PFSK-1 (cell line): ENCODE results near the gene RSPO3.

ENCODE experiments used
- FOXP2 ChIP-seq: optimal IDR thresholded peaks from 2 replicates; pipeline ENCODE3; 2011; ENCODE audit warnings: borderline replicate concordance, control low read depth, inconsistent platforms; ENCODE audit not compliant: insufficient read depth; ENCODE audit errors: extremely low read length, extremely low read depth
- POLR2AphosphoS5 ChIP-seq: IDR thresholded peaks from 2 replicates; pipeline ENCODE4 v1.6.1; 2012; ENCODE audit warnings: low read depth, mild to moderate bottlenecking, control low read depth, low read length, moderate library complexity
- SIN3A ChIP-seq: IDR thresholded peaks from 2 replicates; pipeline ENCODE4 v1.6.1; 2012; ENCODE audit warnings: mild to moderate bottlenecking, low read length, moderate library complexity, borderline replicate concordance; ENCODE audit not compliant: insufficient read depth
- TAF1 ChIP-seq: IDR thresholded peaks from 2 replicates; pipeline ENCODE4 v1.6.1; 2012; ENCODE audit warnings: low read length, control low read depth, borderline replicate concordance; ENCODE audit not compliant: insufficient read depth
- TF ChIP-seq, protein P1 (sequence below), 2 experiments: IDR thresholded peaks; 2 replicates each; pipeline versions ENCODE4 v1.6.1 to v1.8.0; 2011 to 2012; ENCODE audit warnings: low read depth in 2 of 2, low read length in 2 of 2, control low read depth in 1 of 2, inconsistent platforms in 1 of 2, mild to moderate bottlenecking in 1 of 2, moderate library complexity in 1 of 2; ENCODE audit not compliant: insufficient read depth in 1 of 2

Gene RSPO3

DNA sequence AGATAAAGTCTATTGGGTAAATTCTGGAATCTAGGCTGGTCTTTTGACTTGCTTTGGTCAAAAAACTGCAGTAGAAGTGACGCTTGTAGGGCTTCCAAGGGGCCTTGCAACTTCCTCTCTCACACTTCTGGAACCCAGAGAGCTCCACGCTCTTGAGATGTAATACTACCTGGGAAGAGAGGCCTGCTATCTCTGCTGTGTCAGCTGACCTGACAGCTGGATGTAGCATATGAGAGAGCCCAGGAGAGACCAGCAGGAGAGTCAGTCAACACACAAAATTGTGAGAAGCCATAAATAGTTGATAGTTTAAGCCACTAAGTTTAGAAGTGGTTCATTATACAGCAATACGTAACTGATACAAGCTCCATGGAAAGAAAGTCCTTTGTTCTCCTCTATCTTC is 7.8 kb upstream of the RSPO3 start:
- TF ChIP-seq FOXP2 (no peak), TAF1 (no peak), POLR2AphosphoS5 (no peak), SIN3A (no peak)
- TF ChIP-seq, protein P1, sequence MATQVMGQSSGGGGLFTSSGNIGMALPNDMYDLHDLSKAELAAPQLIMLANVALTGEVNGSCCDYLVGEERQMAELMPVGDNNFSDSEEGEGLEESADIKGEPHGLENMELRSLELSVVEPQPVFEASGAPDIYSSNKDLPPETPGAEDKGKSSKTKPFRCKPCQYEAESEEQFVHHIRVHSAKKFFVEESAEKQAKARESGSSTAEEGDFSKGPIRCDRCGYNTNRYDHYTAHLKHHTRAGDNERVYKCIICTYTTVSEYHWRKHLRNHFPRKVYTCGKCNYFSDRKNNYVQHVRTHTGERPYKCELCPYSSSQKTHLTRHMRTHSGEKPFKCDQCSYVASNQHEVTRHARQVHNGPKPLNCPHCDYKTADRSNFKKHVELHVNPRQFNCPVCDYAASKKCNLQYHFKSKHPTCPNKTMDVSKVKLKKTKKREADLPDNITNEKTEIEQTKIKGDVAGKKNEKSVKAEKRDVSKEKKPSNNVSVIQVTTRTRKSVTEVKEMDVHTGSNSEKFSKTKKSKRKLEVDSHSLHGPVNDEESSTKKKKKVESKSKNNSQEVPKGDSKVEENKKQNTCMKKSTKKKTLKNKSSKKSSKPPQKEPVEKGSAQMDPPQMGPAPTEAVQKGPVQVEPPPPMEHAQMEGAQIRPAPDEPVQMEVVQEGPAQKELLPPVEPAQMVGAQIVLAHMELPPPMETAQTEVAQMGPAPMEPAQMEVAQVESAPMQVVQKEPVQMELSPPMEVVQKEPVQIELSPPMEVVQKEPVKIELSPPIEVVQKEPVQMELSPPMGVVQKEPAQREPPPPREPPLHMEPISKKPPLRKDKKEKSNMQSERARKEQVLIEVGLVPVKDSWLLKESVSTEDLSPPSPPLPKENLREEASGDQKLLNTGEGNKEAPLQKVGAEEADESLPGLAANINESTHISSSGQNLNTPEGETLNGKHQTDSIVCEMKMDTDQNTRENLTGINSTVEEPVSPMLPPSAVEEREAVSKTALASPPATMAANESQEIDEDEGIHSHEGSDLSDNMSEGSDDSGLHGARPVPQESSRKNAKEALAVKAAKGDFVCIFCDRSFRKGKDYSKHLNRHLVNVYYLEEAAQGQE (IDR thresholded peaks at IDR 0.05; ENCODE audit: insufficient read depth in 1 of 2, low read depth in 2 of 2, low read length in 2 of 2) = no peak

DNA sequence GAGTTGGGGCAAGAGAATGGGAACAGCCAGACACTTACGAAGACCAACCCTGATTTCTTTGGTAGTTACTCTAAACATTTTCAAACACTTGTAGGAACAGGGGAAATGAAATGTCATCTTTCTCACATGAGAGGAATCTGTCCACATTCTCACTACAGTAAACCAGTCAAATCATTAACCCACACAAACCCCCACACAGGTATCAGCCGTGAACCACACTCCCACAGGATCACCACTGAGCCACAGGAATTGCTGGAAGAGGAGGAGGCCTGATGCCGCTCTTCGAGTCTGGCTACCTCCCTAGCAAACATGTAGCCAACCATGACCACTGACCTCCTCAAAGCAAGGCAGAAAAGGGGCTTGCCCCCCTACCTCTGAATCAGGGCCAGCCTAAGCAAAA is 6.9 kb upstream of the RSPO3 start:
- TF ChIP-seq, protein P1 (IDR thresholded peaks at IDR 0.05; ENCODE audit: insufficient read depth in 1 of 2, low read depth in 2 of 2, low read length in 2 of 2) = no peak
- TF ChIP-seq FOXP2 (no peak), SIN3A (no peak), POLR2AphosphoS5 (no peak), TAF1 (no peak)

DNA sequence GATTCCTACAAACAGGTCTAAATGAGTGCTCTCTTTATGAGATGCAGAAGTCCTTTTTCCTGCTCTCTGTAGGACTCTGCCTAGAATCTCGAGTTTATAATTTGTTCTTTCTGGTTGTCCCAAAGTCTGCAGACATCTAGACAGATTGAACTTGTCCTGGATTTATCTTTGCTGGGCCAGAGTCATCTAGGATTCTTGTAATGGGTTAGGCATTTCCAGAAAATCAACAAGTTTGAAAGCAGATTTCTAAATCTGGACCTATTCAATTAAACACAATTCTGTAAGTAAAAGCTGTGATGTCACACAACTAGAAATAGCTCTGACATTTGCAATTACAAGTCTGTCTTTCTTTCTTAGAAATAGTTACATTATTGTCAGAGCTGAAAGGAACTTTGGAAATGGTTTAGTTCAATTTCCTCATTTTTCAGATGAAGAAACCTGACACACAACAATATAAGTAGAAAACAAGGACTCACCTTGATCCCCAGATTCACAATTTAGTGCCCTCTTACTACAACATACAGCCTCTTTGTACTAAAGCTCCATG is 4.2 kb upstream of the RSPO3 start:
- TF ChIP-seq FOXP2 (no peak), SIN3A (no peak), POLR2AphosphoS5 (no peak), TAF1 (no peak)
- TF ChIP-seq, protein P1 (IDR thresholded peaks at IDR 0.05; ENCODE audit: insufficient read depth in 1 of 2, low read depth in 2 of 2, low read length in 2 of 2) = no peak

DNA sequence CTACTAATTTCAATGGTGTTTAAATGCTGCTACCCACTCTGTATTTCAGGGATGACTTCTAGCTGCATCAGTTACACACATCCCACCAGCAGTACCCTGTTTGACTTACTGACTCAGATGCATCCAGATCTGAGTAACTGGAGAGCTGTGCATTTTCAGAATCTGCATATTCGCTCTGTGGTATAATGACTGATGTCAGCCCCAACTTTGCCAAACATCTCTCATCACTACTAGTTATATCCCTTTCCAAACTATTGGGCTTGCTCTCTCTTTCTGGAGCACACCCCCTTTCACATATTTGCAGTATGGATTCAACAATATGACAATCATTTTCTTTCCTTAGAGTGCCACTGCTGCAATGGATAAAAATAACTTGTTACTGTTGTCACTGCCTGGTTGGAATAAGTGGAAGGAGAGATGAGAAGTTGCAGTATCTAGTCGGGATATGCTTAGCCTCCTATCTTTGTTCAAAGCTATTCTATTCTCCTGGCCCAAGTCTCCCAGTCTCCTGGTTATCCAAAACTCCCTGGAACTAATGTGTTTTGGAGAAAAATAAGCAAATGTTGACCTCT is 3.3 kb upstream of the RSPO3 start:
- TF ChIP-seq POLR2AphosphoS5 (no peak), SIN3A (no peak), TAF1 (no peak), FOXP2 (no peak)
- TF ChIP-seq, protein P1 (IDR thresholded peaks at IDR 0.05; ENCODE audit: insufficient read depth in 1 of 2, low read depth in 2 of 2, low read length in 2 of 2) = no peak

DNA sequence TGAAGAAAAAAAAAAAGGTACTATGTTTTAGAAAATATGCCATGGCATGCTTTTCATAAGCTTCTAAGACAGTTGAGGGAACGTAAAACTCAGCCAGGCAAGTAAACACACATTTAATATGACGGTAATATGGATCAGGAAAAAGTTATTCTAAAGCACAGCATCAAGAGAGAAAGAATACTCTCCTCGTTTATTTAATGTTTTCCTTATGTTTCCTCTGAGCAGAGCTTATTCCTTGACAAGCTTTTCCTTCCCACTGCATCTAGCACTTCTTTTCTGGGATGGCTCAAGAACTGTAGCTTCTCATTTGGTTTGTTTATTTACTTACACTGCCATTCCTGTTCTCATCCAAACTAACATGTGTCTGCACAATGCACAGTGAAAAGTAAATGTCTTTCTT is 2.7 kb upstream of the RSPO3 start:
- TF ChIP-seq FOXP2 (no peak), POLR2AphosphoS5 (no peak), TAF1 (no peak), SIN3A (no peak)
- TF ChIP-seq, protein P1 (IDR thresholded peaks at IDR 0.05; ENCODE audit: insufficient read depth in 1 of 2, low read depth in 2 of 2, low read length in 2 of 2) = no peak
